RPMI8226 (cell line): ENCODE results near the gene TEAD3.
A peak's percentile ranks its signal among the peaks of the same experiment; 100 is the strongest.
"Not testable (repeated sequence)": the region's sequence is repeated elsewhere in the genome, so short reads cannot be mapped to it uniquely, and the experiment has no call there.

Experiments
- DNase-seq: peaks from one replicate; pipeline ENCODE4 v3.0.0-alpha.2; 2015

Gene TEAD3

GRCh38 chr6:35443341-35444030 lies 53.4 kb downstream of the TEAD3 start:
- DNase-seq: no peak

- no peak for DNase-seq
These were observed 54.2 kb downstream of the TEAD3 start for GRCh38 chr6:35442693-35443092.

- DNase-seq: no peak
These were observed 55.2 kb downstream of the TEAD3 start for GRCh38 chr6:35441642-35442041.

- no peak for DNase-seq
These were observed 55.7 kb downstream of the TEAD3 start for GRCh38 chr6:35441205-35441604.

- DNase-seq: no peak
These were observed 57.6 kb downstream of the TEAD3 start for GRCh38 chr6:35439308-35439707.

GRCh38 chr6:35438378-35439065 lies 58.4 kb downstream of the TEAD3 start:
- peak; percentile 30 for DNase-seq

- no peak for DNase-seq
These were observed 60.6 kb downstream of the TEAD3 start for GRCh38 chr6:35436071-35436857.

GRCh38 chr6:35435074-35435837 lies 61.6 kb downstream of the TEAD3 start:
- peak; percentile 32 for DNase-seq

GRCh38 chr6:35432702-35433101 lies 64.2 kb downstream of the TEAD3 start:
- DNase-seq: not testable (repeated sequence)

- no peak for DNase-seq
These were observed 64.6 kb downstream of the TEAD3 start for GRCh38 chr6:35432291-35432690.

- no peak for DNase-seq
These were observed 67.4 kb downstream of the TEAD3 start for GRCh38 chr6:35429463-35429862.

- DNase-seq: no peak
These were observed 68.3 kb downstream of the TEAD3 start for GRCh38 chr6:35428421-35429149.

- no peak for DNase-seq
These were observed 69.0 kb downstream of the TEAD3 start for GRCh38 chr6:35427851-35428321.

GRCh38 chr6:35427435-35427834 lies 69.4 kb downstream of the TEAD3 start:
- DNase-seq: no peak

GRCh38 chr6:35426074-35426473 lies 70.8 kb downstream of the TEAD3 start:
- peak; percentile 52 for DNase-seq

- no peak for DNase-seq
These were observed 71.6 kb downstream of the TEAD3 start for GRCh38 chr6:35425284-35425683.
